NCI-H524 treated with DMSO at 0.1 percent for 48 hours (cell line): Measurements from ENCODE around the gene PLEKHA6.
"Not testable (repeated sequence)": the region's sequence is repeated elsewhere in the genome, so short reads cannot be mapped to it uniquely, and the experiment has no call there.

ENCODE experiments used
- DNase-seq: peaks from one replicate; lab custom pipeline; 2025; lab: John Stamatoyannopoulos, UW

Gene PLEKHA6

GRCh38 chr1:204337583-204337982, 22.1 kb downstream of the PLEKHA6 start:
- no peak for DNase-seq

GRCh38 chr1:204337036-204337429, 22.7 kb downstream of the PLEKHA6 start:
- no peak for DNase-seq

GRCh38 chr1:204336421-204337035, 23.2 kb downstream of the PLEKHA6 start:
- no peak for DNase-seq

- no peak for DNase-seq
These were observed 24.2 kb downstream of the PLEKHA6 start for GRCh38 chr1:204335533-204335932.

GRCh38 chr1:204335085-204335484, 24.6 kb downstream of the PLEKHA6 start:
- DNase-seq: no peak

GRCh38 chr1:204334455-204334854, 25.3 kb downstream of the PLEKHA6 start:
- DNase-seq: no peak

- DNase-seq: no peak
These were observed 26.3 kb downstream of the PLEKHA6 start for GRCh38 chr1:204333427-204333826.

GRCh38 chr1:204331847-204332487, 27.8 kb downstream of the PLEKHA6 start:
- DNase-seq: no peak

GRCh38 chr1:204331275-204331674, 28.5 kb downstream of the PLEKHA6 start:
- DNase-seq: no peak

- DNase-seq: not testable (repeated sequence)
These were observed 31.9 kb downstream of the PLEKHA6 start for GRCh38 chr1:204327870-204328269.

- peak; percentile 93 for DNase-seq
These were observed 32.4 kb downstream of the PLEKHA6 start for GRCh38 chr1:204327359-204327758.

- no peak for DNase-seq
These were observed 32.9 kb downstream of the PLEKHA6 start for GRCh38 chr1:204326771-204327300.

- no peak for DNase-seq
These were observed 33.8 kb downstream of the PLEKHA6 start for GRCh38 chr1:204325944-204326343.

GRCh38 chr1:204323887-204324286, 35.8 kb downstream of the PLEKHA6 start:
- no peak for DNase-seq

GRCh38 chr1:204322339-204322868, 37.3 kb downstream of the PLEKHA6 start:
- no peak for DNase-seq

- DNase-seq: no peak
These were observed 38.1 kb downstream of the PLEKHA6 start for GRCh38 chr1:204321665-204322064.

GRCh38 chr1:204321051-204321450, 38.7 kb downstream of the PLEKHA6 start:
- no peak for DNase-seq

- DNase-seq: no peak
These were observed 39.3 kb downstream of the PLEKHA6 start for GRCh38 chr1:204320382-204320804.

GRCh38 chr1:204319462-204319861, 40.3 kb downstream of the PLEKHA6 start:
- DNase-seq: no peak

GRCh38 chr1:204319027-204319426, 40.7 kb downstream of the PLEKHA6 start:
- DNase-seq: no peak

GRCh38 chr1:204318324-204318723, 41.4 kb downstream of the PLEKHA6 start:
- no peak for DNase-seq

- no peak for DNase-seq
These were observed 42.6 kb downstream of the PLEKHA6 start for GRCh38 chr1:204317170-204317569.

GRCh38 chr1:204316164-204316563, 43.6 kb downstream of the PLEKHA6 start:
- DNase-seq: no peak
